Stimulated activated CD4-positive, alpha-beta T cell treated with anti-CD3 and anti-CD28 coated beads, TNF-alpha, amount 100 ng/mL, for 24 hours (primary cell): ENCODE results near the gene LDHD.

Experiments
- DNase-seq, 3 experiments: peaks; one replicate each; pipeline ENCODE4 v3.0.0-alpha.2; 2020; ENCODE audit warnings: low read depth in 3 of 3

The LDHD gene

GRCh38 chr16:75114946-75115825 is 1.4 kb downstream of the LDHD start:
- no peak for DNase-seq

- no peak for DNase-seq
Observed at GRCh38 chr16:75114179-75114945, 2.2 kb downstream of the LDHD start.

GRCh38 chr16:75113541-75114121 is 2.9 kb downstream of the LDHD start:
- DNase-seq = no peak

- no peak for DNase-seq
Observed at GRCh38 chr16:75112734-75113491, 3.7 kb downstream of the LDHD start.

- DNase-seq = no peak
Observed at GRCh38 chr16:75111961-75112733, 4.4 kb downstream of the LDHD start.

- DNase-seq = no peak
Observed at GRCh38 chr16:75111514-75111940, 5.1 kb downstream of the LDHD start.

GRCh38 chr16:75110637-75111513 is 5.7 kb downstream of the LDHD start:
- DNase-seq = peak; percentile 61 to 79 (median 68)

- DNase-seq = no peak
Observed at GRCh38 chr16:75109732-75110243, 6.8 kb downstream of the LDHD start.

- peak; percentile 66 to 84 (median 68) for DNase-seq
Observed at GRCh38 chr16:75108792-75109731, 7.5 kb downstream of the LDHD start.

GRCh38 chr16:75107505-75107904 is 9.1 kb downstream of the LDHD start:
- no peak for DNase-seq

GRCh38 chr16:75106351-75107274 is 10.0 kb downstream of the LDHD start:
- no peak for DNase-seq

- no peak for DNase-seq
Observed at GRCh38 chr16:75105306-75106061, 11.1 kb downstream of the LDHD start.

- DNase-seq = no peak
Observed at GRCh38 chr16:75104836-75105235, 11.7 kb downstream of the LDHD start.

- no peak for DNase-seq
Observed at GRCh38 chr16:75103994-75104393, 12.6 kb downstream of the LDHD start.

- DNase-seq = no peak
Observed at GRCh38 chr16:75102595-75102994, 14.0 kb downstream of the LDHD start.

GRCh38 chr16:75101635-75102034 is 14.9 kb downstream of the LDHD start:
- no peak for DNase-seq

GRCh38 chr16:75100603-75100990 is 16.0 kb downstream of the LDHD start:
- DNase-seq = no peak
